Endothelial cell of umbilical vein (primary cell): ENCODE results near the gene PEX5. TPM values are rescaled to one million over a fixed set of nuclear protein-coding genes. Genes with fewer than 3 reads are reported as not detected.

ENCODE experiments used
- BruUV-seq: library from RNA; stranded (reverse); fragments of 400-500 nt; replicated peaks from 2 replicates; lab custom pipeline; 2021; lab: Mats Ljungman, UMichigan
- CTCF ChIA-PET: fragments of 300-600, 350-600 bp; sonication (Branson Sonifier 250); formaldehyde crosslinking; loops from one replicate; lab custom pipeline; 2021; ENCODE audit warnings: antibody characterized with exemption, inconsistent platforms; lab: Charles Lee
- POLR2A ChIA-PET: fragments of 300-600, 350-600 bp; sonication (Branson Sonifier 250); formaldehyde crosslinking; loops from one replicate; lab custom pipeline; 2021; ENCODE audit warnings: antibody characterized with exemption, inconsistent platforms; lab: Charles Lee
- DNase-seq: peaks from one replicate; pipeline ENCODE4 v3.0.0-alpha.2; 2011; ENCODE audit warnings: low read depth, low spot score
- FAIRE-seq: peaks from 2 replicates; lab custom pipeline; 2011; peaks lifted over from hg19 to GRCh38; lab: Jason Lieb, UNC
- H2AFZ ChIP-seq: 2 replicates; pipeline ENCODE4 v1.6.0; 2012; ENCODE audit warnings: low read depth, low read length, control low read depth, inconsistent platforms
- H3K27ac ChIP-seq: 2 replicates; pipeline ENCODE4 v1.5.1; 2011; ENCODE audit warnings: low read depth, mild to moderate bottlenecking, control low read depth, low read length, moderate library complexity; ENCODE audit not compliant: insufficient read depth
- H3K27me3 ChIP-seq, 2 experiments: 2 replicates each; pipeline versions ENCODE4 v1.6.0 to v1.6.1; 2011; ENCODE audit warnings: low read length in 2 of 2, mixed read lengths in 1 of 2; ENCODE audit not compliant: control insufficient read depth in 2 of 2, insufficient read depth in 2 of 2
- H3K36me3 ChIP-seq, 2 experiments: 2 replicates in 1 of 2; 3 replicates in 1 of 2; pipeline ENCODE4 v1.5.1; 2011; ENCODE audit warnings: low read length in 2 of 2, mild to moderate bottlenecking in 1 of 2, moderate library complexity in 1 of 2; ENCODE audit not compliant: control insufficient read depth in 2 of 2, insufficient read depth in 2 of 2; ENCODE audit errors: extremely low read depth in 1 of 2
- H3K4me1 ChIP-seq: 3 replicates; pipeline ENCODE4 v1.5.1; 2011; ENCODE audit warnings: mild to moderate bottlenecking, low read length; ENCODE audit not compliant: control insufficient read depth, insufficient read depth; ENCODE audit errors: extremely low read depth
- H3K4me2 ChIP-seq: 2 replicates; pipeline ENCODE4 v1.6.1; 2011; ENCODE audit warnings: low read length, control low read depth, mixed read lengths; ENCODE audit not compliant: insufficient read depth
- H3K4me3 ChIP-seq, 3 experiments: fragments of 200-600 bp in 1 of 3; sonication (generic), shearing (Covaris generic) in 1 of 3; replicated peaks in 1 of 3; 2 replicates each; pipeline ENCODE4 v1.5.1; 2011 to 2016; ENCODE audit warnings: control low read depth in 3 of 3, low read length in 3 of 3, mild to moderate bottlenecking in 2 of 3, inconsistent platforms in 1 of 3, low read depth in 1 of 3, moderate library complexity in 1 of 3; ENCODE audit not compliant: insufficient read depth in 1 of 3
- H3K79me2 ChIP-seq: 2 replicates; pipeline ENCODE4 v1.6.0; 2012; ENCODE audit warnings: low read length, inconsistent platforms; ENCODE audit not compliant: control insufficient read depth, insufficient read depth
- H3K9ac ChIP-seq: replicated peaks from 2 replicates; pipeline ENCODE3; 2011; ENCODE audit warnings: low read length, control low read depth; ENCODE audit not compliant: insufficient read depth; ENCODE audit errors: extremely low read depth
- H3K9me1 ChIP-seq: replicated peaks from 3 replicates; pipeline ENCODE4 v1.6.0; 2011; ENCODE audit warnings: mild to moderate bottlenecking, low read length; ENCODE audit not compliant: control insufficient read depth, insufficient read depth; ENCODE audit errors: extremely low read depth
- H3K9me3 ChIP-seq: replicated peaks from 2 replicates; pipeline ENCODE4 v1.5.1; 2012; ENCODE audit warnings: low read length, inconsistent platforms; ENCODE audit not compliant: control insufficient read depth, insufficient read depth
- H4K20me1 ChIP-seq: replicated peaks from 2 replicates; pipeline ENCODE3; 2011; ENCODE audit warnings: mild to moderate bottlenecking, low read length; ENCODE audit not compliant: control insufficient read depth, insufficient read depth; ENCODE audit errors: extremely low read depth
- CTCF ChIP-seq, 2 donors: IDR thresholded peaks; 1 replicate in 1 of 2; 2 replicates in 1 of 2; pipeline ENCODE4 v1.5.1; 2011; ENCODE audit warnings: low read length in 2 of 2, mild to moderate bottlenecking in 2 of 2, moderate library complexity in 2 of 2, control low read depth in 1 of 2, inconsistent platforms in 1 of 2, low read depth in 1 of 2; ENCODE audit not compliant: insufficient read depth in 1 of 2; ENCODE audit errors: extremely low read depth in 1 of 2
- EZH2 ChIP-seq: IDR thresholded peaks from 2 replicates; pipeline ENCODE4 v1.6.1; 2012; ENCODE audit warnings: borderline replicate concordance, low read depth, mild to moderate bottlenecking, moderate library complexity, low read length, inconsistent platforms; ENCODE audit not compliant: severe bottlenecking
- FOS ChIP-seq: IDR thresholded peaks from 2 replicates; pipeline ENCODE4 v1.6.1; 2011; ENCODE audit warnings: mild to moderate bottlenecking, low read length, moderate library complexity, borderline replicate concordance; ENCODE audit not compliant: insufficient read depth
- GATA2 ChIP-seq: IDR thresholded peaks from 2 replicates; pipeline ENCODE4 v1.7.0; 2011; ENCODE audit warnings: low read depth, mild to moderate bottlenecking, moderate library complexity, mixed read lengths, low read length; ENCODE audit not compliant: insufficient read length, insufficient read depth
- JUN ChIP-seq: IDR thresholded peaks from 2 replicates; pipeline ENCODE4 v1.6.1; 2011; ENCODE audit warnings: borderline replicate concordance, low read depth; ENCODE audit not compliant: insufficient read length, insufficient read depth
- MAX ChIP-seq: IDR thresholded peaks from 2 replicates; pipeline ENCODE4 v1.6.1; 2011; ENCODE audit not compliant: insufficient read depth, insufficient read length
- MYC ChIP-seq: IDR thresholded peaks from one replicate; pipeline ENCODE4 v1.6.1; 2011; ENCODE audit warnings: mild to moderate bottlenecking, low read depth, low read length
- POLR2A ChIP-seq: IDR thresholded peaks from 2 replicates; pipeline ENCODE4 v1.6.1; 2012; ENCODE audit warnings: low read depth, mild to moderate bottlenecking, control low read depth, low read length
- POLR2AphosphoS5 ChIP-seq: IDR thresholded peaks from 2 replicates; pipeline ENCODE4 v1.6.1; 2012; ENCODE audit warnings: low read depth, mild to moderate bottlenecking, control low read depth, low read length, moderate library complexity; ENCODE audit not compliant: insufficient read depth
- dilution Hi-C: fragments of 300-500 bp; cut with MboI; formaldehyde crosslinking; loops from one replicate; pipeline ENCODE4 v1.15.0; 2019; ENCODE audit warnings: low sequenced_read_pairs; ENCODE audit not compliant: extremely low pct_ligation_motif_present
- intact Hi-C: fragments of 100-400 bp; cut with micrococcal nuclease; formaldehyde crosslinking; loops from one replicate; pipeline ENCODE4 v1.10.0; 2022
- polyA plus RNA-seq, 4 experiments: library from polyadenylated mRNA; depleted of rRNA in 3 of 4; stranded (reverse) in 3 of 4; unstranded in 1 of 4; fragments of >200 nt; gene quantifications; 2 replicates each; pipeline versions ENCODE4 v1.2.1 to v1.2.3, GENCODE V29; 2011 to 2012; ENCODE audit warnings: missing spikeins in 1 of 4
- total RNA-seq: library from RNA; stranded (reverse); gene quantifications from 2 replicates; pipeline ENCODE4 v1.2.3, GENCODE V29; 2021

The PEX5 gene
- total and polyA plus RNA-seq, 2 donors (not counting 3 experiments of a cell fraction or from before 2014, with no cell fraction given) = 12.9 to 32.3 TPM

- CTCF ChIA-PET = no interaction called here
- dilution Hi-C loops = no loop called here
- peak; percentile 12 for FAIRE-seq
Measured at GRCh38 chr12:7176595-7176994, 12.9 kb upstream of the PEX5 start.

More at GRCh38 chr12:7176595-7176994, 12.9 kb upstream of the PEX5 start:
- no peak overlapping the region for H2AFZ ChIP-seq
- BruUV-seq = no TSS peak
- TF ChIP-seq EZH2 = no peak
- no peak for TF ChIP-seq MYC
- no peak for TF ChIP-seq MAX
- no peak for TF ChIP-seq POLR2AphosphoS5
- no peak for TF ChIP-seq CTCF (IDR thresholded peaks at IDR 0.05; ENCODE audit: extremely low read depth in 1 of 2, insufficient read depth in 1 of 2, low read depth in 1 of 2, low read length in 2 of 2)
- no peak for TF ChIP-seq JUN
- no peak for TF ChIP-seq POLR2A
- TF ChIP-seq FOS = no peak
- no peak for TF ChIP-seq GATA2
- DNase-seq = no peak
- no peak overlapping the region for H3K4me3 ChIP-seq
- no peaks in the 10 kb centered on the region for H3K9me3 ChIP-seq
- intact Hi-C loops = no loop called here
- H3K4me2 ChIP-seq = no peak overlapping the region
- H3K36me3 ChIP-seq = no peaks in the 10 kb centered on the region
- no peaks in the 10 kb centered on the region for H3K4me1 ChIP-seq
- no peak overlapping the region for H3K9ac ChIP-seq
- no peaks in the 10 kb centered on the region for H4K20me1 ChIP-seq
- no peak overlapping the region for H3K27ac ChIP-seq
- no peaks in the 10 kb centered on the region for H3K79me2 ChIP-seq
- POLR2A ChIA-PET = no interaction called here
- peaks cover 8 to 34% of the 10 kb centered on the region in 2 experiments for H3K27me3 ChIP-seq
- H3K9me1 ChIP-seq = no peaks in the 10 kb centered on the region
